Uterus (tissue), 4 donors: Measurements from ENCODE around the gene ZNF618. TPM values are rescaled to one million over a fixed set of nuclear protein-coding genes. Genes with fewer than 3 reads are reported as not detected.

Source experiments
- DNase-seq, 2 donors: peaks; one replicate each; pipeline ENCODE4 v3.0.0-alpha.2; 2019 to 2020
- H3K27ac ChIP-seq, 2 donors: fragments of 200-600 bp; sonication (generic); 1 replicate in 1 of 2; 2 replicates in 1 of 2; pipeline ENCODE4 v1.5.1; 2016 to 2018
- H3K27me3 ChIP-seq, 2 donors: fragments of 200-600 bp; sonication (generic); one replicate each; pipeline ENCODE4 v1.5.1; 2018 to 2019; ENCODE audit warnings: control low read depth in 1 of 2
- H3K36me3 ChIP-seq, 2 donors: fragments of 200-600 bp; sonication (generic); one replicate each; pipeline ENCODE4 v1.5.1; 2019; ENCODE audit warnings: control low read depth in 1 of 2
- H3K4me1 ChIP-seq, 2 donors: fragments of 200-600 bp; sonication (generic); one replicate each; pipeline ENCODE4 v1.5.1; 2018 to 2019; ENCODE audit warnings: control low read depth in 1 of 2
- H3K4me3 ChIP-seq, 2 donors: fragments of 200-600 bp; sonication (generic); 1 replicate in 1 of 2; 2 replicates in 1 of 2; pipeline ENCODE4 v1.5.1; 2018 to 2019; ENCODE audit warnings: mild to moderate bottlenecking in 1 of 2
- H3K9me3 ChIP-seq, 2 donors: fragments of 200-600 bp; sonication (generic); one replicate each; pipeline ENCODE4 v1.5.1; 2019; ENCODE audit warnings: control low read depth in 1 of 2
- POLR2A ChIP-seq, 2 donors: fragments of 450-650 bp; IDR thresholded peaks; one replicate each; pipeline ENCODE4 v1.6.1; 2016; ENCODE audit warnings: antibody characterized with exemption in 2 of 2, mild to moderate bottlenecking in 1 of 2, moderate library complexity in 1 of 2
- intact Hi-C: fragments of 100-400 bp; cut with DNase I; formaldehyde crosslinking; loops from one replicate; pipeline ENCODE4 v1.15.1; 2023; ENCODE audit warnings: low total_unique reads
- total RNA-seq, 4 donors: library from RNA; depleted of rRNA in 3 of 4; stranded (reverse); fragments of >200 nt in 3 of 4; gene quantifications; one replicate each; pipeline versions ENCODE4 v1.1.0 to v1.2.4, GENCODE V29; 2014 to 2023
- TF ChIP-seq, protein P1 (sequence below), 4 experiments: fragments of 200-600 bp in 2 of 4; fragments of 450-650 bp in 2 of 4; sonication (generic) in 2 of 4; IDR thresholded peaks; one replicate each; pipeline ENCODE4 v1.5.1; 2016 to 2019; ENCODE audit warnings: antibody characterized with exemption in 4 of 4, mild to moderate bottlenecking in 2 of 4, moderate library complexity in 1 of 4
- donor health status: DM: yes; HTN: yes; CAD: no.

The ZNF618 gene
- total RNA-seq, 4 donors from 2014 or later, result 3.8 to 24.2 (median 12.3) TPM

DNA sequence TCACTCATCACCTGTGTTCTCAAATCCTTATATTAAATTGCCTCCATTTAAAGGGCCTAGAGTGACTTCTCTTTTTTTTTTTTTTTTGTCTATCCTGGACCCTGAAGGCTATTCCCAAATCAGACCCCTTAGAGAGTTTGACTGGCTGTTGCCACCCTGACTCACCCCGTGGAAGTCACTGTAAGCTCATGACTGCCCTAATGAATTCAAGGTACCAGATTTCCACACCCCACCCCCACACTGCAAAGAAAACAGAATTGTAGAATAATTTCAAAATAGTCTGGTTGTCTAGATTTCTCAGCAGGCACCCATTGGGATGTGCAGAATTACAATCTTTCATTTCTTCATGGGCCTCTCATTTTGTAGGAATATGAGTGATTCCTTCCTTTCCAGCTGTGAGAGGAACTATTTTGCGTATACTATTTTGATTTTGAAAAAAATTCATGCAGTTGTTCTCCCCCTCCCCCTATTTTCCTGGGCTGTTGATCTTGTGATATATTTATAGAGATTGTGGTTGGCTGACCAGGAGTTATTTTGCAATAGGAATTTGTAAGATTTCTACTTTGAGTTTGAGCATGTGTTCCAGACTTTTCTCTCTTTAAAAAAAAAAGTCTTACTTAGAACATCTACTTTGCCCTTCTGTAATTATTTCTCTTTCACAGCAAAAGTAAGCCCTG lies 79.1 kb downstream of the ZNF618 start:
- Histone ChIP-seq H3K4me1 (no peaks in the 10 kb centered on the region), H3K27me3 (no peaks in the 10 kb centered on the region), H3K27ac (peak overlapping the region; percentile 50 to 80), H3K4me3 (no peak overlapping the region), H3K36me3 (no peaks in the 10 kb centered on the region), H3K9me3 (no peaks in the 10 kb centered on the region)
- TF ChIP-seq POLR2A (IDR thresholded peaks at IDR 0.05), result no peak
- TF ChIP-seq, protein P1, sequence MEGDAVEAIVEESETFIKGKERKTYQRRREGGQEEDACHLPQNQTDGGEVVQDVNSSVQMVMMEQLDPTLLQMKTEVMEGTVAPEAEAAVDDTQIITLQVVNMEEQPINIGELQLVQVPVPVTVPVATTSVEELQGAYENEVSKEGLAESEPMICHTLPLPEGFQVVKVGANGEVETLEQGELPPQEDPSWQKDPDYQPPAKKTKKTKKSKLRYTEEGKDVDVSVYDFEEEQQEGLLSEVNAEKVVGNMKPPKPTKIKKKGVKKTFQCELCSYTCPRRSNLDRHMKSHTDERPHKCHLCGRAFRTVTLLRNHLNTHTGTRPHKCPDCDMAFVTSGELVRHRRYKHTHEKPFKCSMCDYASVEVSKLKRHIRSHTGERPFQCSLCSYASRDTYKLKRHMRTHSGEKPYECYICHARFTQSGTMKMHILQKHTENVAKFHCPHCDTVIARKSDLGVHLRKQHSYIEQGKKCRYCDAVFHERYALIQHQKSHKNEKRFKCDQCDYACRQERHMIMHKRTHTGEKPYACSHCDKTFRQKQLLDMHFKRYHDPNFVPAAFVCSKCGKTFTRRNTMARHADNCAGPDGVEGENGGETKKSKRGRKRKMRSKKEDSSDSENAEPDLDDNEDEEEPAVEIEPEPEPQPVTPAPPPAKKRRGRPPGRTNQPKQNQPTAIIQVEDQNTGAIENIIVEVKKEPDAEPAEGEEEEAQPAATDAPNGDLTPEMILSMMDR (IDR thresholded peaks at IDR 0.05), result no peak
- peak in 1 of 2 donors; percentile 37 for DNase-seq
- intact Hi-C loops, result no loop called here

DNA sequence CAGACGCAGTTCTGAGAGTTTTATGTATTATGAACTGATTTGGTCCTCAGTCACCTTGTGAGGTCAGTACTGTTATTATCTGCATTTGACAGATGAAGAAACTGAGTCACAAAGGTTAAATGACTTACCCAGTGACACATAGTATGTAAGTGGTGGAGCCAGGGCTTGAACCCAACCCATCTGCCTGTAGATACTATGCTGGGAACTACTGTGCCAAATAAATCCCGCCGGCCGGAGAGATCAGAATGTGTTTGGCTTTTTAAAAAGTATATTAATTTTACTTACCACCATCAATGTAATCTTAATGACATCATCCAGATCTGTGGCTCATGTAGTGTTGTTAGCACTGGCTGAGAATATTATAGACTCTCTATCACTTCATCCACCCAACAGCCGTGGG lies 80.8 kb downstream of the ZNF618 start:
- TF ChIP-seq, protein P1 (IDR thresholded peaks at IDR 0.05), result no peak
- TF ChIP-seq POLR2A (IDR thresholded peaks at IDR 0.05), result no peak
- intact Hi-C loops, result no loop called here
- H3K9me3 ChIP-seq, result no peaks in the 10 kb centered on the region
- DNase-seq, result no peak
- H3K27ac ChIP-seq, result peak overlapping the region; percentile 10 to 12
- no peaks in the 10 kb centered on the region for H3K27me3 ChIP-seq
- no peaks in the 10 kb centered on the region for H3K36me3 ChIP-seq
- no peaks in the 10 kb centered on the region for H3K4me1 ChIP-seq
- H3K4me3 ChIP-seq, result no peak overlapping the region

DNA sequence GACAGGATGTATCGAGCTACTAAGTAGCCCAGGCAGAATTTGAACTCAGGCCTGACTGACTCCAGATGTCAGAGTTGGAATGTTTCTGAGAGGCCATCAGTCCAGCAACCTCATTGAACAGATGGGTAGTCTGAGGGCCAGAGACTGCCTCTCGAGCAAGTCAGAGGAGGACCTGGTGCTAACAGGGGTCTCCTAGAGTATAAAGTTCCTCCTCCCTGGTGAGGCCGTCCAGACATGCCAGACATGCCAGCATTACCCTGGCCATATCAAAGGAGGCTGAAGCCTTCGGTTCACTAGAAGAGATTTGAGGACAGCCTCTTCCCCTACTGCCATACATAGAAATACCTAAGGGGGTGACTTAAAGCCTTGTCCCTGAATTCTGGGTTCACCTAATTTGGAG lies 81.2 kb downstream of the ZNF618 start:
- intact Hi-C loops, result no loop called here
- TF ChIP-seq, protein P1 (IDR thresholded peaks at IDR 0.05), result no peak
- no peak for TF ChIP-seq POLR2A (IDR thresholded peaks at IDR 0.05)
- peak overlapping the region; percentile 10 to 12 for H3K27ac ChIP-seq

DNA sequence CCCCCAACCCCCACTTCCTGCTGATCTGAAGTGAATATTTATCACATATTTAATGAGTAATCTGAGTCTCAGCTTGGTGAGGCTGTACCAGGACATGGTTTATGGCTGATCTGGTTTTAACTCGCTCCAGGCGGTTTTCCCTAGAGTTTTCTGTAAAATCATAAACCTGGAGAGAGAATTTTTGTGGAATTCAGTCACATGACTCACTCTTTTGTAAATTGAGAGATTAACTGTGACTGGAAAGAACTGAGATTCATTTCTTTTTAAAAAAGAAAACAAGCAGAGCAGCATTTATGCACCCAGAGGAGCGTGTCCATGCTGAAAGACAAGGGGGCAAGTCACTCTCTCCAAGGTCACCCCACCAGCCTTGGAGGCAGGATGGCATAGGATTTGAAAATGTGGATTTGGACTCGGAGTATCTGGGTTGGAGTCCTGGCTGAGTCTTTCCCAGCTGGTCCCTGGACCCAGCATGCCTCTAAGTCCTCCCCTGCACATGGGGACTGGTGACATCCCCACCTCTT lies 81.8 kb downstream of the ZNF618 start:
- Histone ChIP-seq H3K36me3 (no peaks in the 10 kb centered on the region), H3K9me3 (no peaks in the 10 kb centered on the region), H3K4me1 (no peaks in the 10 kb centered on the region), H3K27me3 (no peaks in the 10 kb centered on the region), H3K4me3 (no peak overlapping the region), H3K27ac (peak overlapping the region; percentile 10 to 12)
- TF ChIP-seq, protein P1 (IDR thresholded peaks at IDR 0.05), result no peak
- no peak for TF ChIP-seq POLR2A (IDR thresholded peaks at IDR 0.05)
- no peak for DNase-seq
- intact Hi-C loops, result no loop called here

More for the DNA sequence above, 81.2 kb downstream of the ZNF618 start:
- Histone ChIP-seq H3K36me3 (no peaks in the 10 kb centered on the region), H3K4me1 (no peaks in the 10 kb centered on the region), H3K9me3 (no peaks in the 10 kb centered on the region), H3K27me3 (no peaks in the 10 kb centered on the region), H3K4me3 (no peak overlapping the region)
- DNase-seq, result no peak

DNA sequence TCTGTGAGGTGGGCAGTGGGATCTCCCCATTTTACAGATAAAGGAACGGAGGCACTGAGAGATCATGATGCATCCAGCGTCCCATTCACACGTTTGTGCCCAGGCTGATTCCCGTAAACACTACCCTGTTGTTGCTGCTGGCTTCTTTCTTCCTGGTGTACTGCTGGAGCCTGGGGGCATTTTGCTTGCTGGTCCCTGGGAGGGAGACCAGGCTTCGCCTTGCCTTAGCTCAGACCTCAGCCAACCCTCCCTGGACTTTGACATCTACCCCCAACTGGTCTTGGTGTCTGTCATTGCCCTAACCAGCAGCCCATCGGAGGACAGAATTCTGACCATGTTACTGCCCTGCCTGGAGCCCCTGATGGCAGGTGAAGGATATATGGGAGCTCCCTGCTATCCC lies 82.4 kb downstream of the ZNF618 start:
- intact Hi-C loops, result no loop called here
- Histone ChIP-seq H3K27ac (no peak overlapping the region), H3K27me3 (no peaks in the 10 kb centered on the region), H3K36me3 (no peaks in the 10 kb centered on the region), H3K9me3 (no peaks in the 10 kb centered on the region), H3K4me1 (peaks cover 0 to under 1% of the 10 kb centered on the region in 2 donors), H3K4me3 (no peak overlapping the region)
- DNase-seq, result no peak
- no peak for TF ChIP-seq POLR2A (IDR thresholded peaks at IDR 0.05)
- TF ChIP-seq, protein P1 (IDR thresholded peaks at IDR 0.05), result no peak
